ENCODE results near the gene TFB2M. TPM values are rescaled to one million over a fixed set of nuclear protein-coding genes. Genes with fewer than 3 reads are reported as not detected.

The TFB2M gene
- total and polyA plus RNA-seq, 2 of the 13 experiments (the other 11 are each of a cell fraction or from before 2014, with no cell fraction given), result 15.7 to 31.4 TPM

DNA sequence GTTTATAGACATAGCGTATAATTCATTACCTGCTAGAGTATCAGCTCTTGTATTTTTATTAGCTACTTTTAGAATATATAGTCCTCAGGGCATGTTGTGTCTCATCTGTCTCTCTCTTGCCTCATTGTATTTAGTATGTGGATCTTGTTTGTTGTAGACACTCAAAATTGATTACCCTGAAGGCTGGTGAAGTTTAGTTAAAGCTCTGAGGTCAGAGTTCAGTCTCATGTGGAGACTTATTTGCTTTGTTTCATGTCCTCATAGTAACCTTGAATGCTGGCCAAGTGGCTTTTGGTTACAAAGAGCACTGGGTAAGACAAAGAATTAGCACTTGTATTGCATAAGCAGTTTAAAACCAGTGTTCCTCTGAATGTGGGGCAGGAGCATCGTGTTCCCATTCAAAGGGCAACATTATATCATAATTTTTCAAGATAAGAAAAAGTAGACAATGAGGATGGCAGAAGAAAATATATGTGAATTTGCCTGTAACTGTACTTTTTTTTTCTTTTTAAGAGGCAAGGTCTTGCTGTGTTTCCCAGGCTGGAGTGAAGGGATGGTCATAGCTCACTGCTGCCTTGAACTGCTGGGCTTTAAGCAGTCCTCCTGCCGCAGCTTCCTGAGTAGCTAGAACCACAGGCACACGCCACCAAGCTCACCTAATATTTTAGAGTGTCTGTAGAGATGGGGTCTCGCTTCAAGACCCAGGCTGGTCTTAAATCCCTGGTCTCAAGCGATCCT, 17.6 kb upstream of the TFB2M start:
- H3K79me2 ChIP-seq (ENCODE audit: insufficient read depth, low read length), result peaks cover 50% of the 10 kb centered on the region
- 50% methylated on average over 4 of the region's 6 CpGs for WGBS (ENCODE audit: low lambda C conversion rate)
- POLR2A ChIA-PET, result interaction anchor here (1.1 to 3.6 kb wide), 5 partner anchors 10 to 124 kb away, joined by 3 to 34 read pairs (median 7); partner anchors contain the start of genes CNST and TFB2M
- CTCF ChIA-PET (ENCODE audit: low intra/inter-chr PET ratio, low total read pairs), result no interaction called here
- peak; percentile 85 for FAIRE-seq
- peak overlapping the region; percentile 55 to 70 (median 58); a peak in 5 of 6 replicates for H3K4me3 ChIP-seq (replicated peaks in 1 of 3; ENCODE audit: insufficient read depth in 1 of 3, low read depth in 2 of 3, low read length in 3 of 3)
- peaks cover 87% of the 10 kb centered on the region for H3K4me1 ChIP-seq (ENCODE audit: insufficient read depth, low read length)
- peak overlapping the region; percentile 68 for H3K9ac ChIP-seq (ENCODE audit: insufficient read depth, low read depth, low read length)
- in situ Hi-C loops (cut with HindIII; ENCODE audit: extremely low pct_ligation_motif_present, low pct_unique_long_range_greater_than_20kb), result no loop called here
- ATAC-seq, result peak; percentile 81
- H3K9me3 ChIP-seq (ENCODE audit: low read length), result no peaks in the 10 kb centered on the region
- intact Hi-C loops (cut with micrococcal nuclease; ENCODE audit: unreplicated experiment), result loop anchor here (1.0 kb wide), 1 partner anchor 17 kb away; the partner anchor contains the start of genes CNST and TFB2M
- H3K4me2 ChIP-seq (ENCODE audit: low read depth, low read length), result peak overlapping the region; percentile 94
- H3K27me3 ChIP-seq (ENCODE audit: control insufficient read depth in 1 of 2, insufficient read depth in 2 of 2, low read length in 2 of 2), result no peaks in the 10 kb centered on the region
- peak overlapping the region; percentile 86 for H3K27ac ChIP-seq (ENCODE audit: extremely low read length, insufficient read depth, low read length)
- no peaks in the 10 kb centered on the region; a peak in 1 of 5 replicates for H3K36me3 ChIP-seq (replicated peaks in 1 of 2; ENCODE audit: control insufficient read depth in 1 of 2, insufficient read depth in 2 of 2, low read length in 2 of 2)
- H4K20me1 ChIP-seq (ENCODE audit: insufficient read depth, low read length), result no peaks in the 10 kb centered on the region
- BruUV-seq (replicated peaks), result no TSS peak
- DNase-seq (ENCODE audit: low spot score), result peak; percentile 98
- no peak overlapping the region for H2AFZ ChIP-seq (ENCODE audit: low read length)
- TF ChIP-seq DPF2 (CRISPR knock-in tag; IDR thresholded peaks at IDR 0.05; ENCODE audit: borderline replicate concordance, low read depth), result peak; percentile 86
- TF ChIP-seq ZNF501 (CRISPR knock-in tag; IDR thresholded peaks at IDR 0.05), result no peak
- TF ChIP-seq GFI1 (CRISPR knock-in tag; IDR thresholded peaks at IDR 0.05; ENCODE audit: borderline replicate concordance), result peak; percentile 73; the same call in 1 of the 2 replicates
- TF ChIP-seq ZNF260 (CRISPR knock-in tag; IDR thresholded peaks at IDR 0.05; ENCODE audit: borderline replicate concordance, low read depth), result no peak
- TF ChIP-seq ARNT (IDR thresholded peaks at IDR 0.05), result no peak
- TF ChIP-seq FOXA3 (CRISPR knock-in tag; IDR thresholded peaks at IDR 0.05), result peak; percentile 89
- TF ChIP-seq ZNF615 (CRISPR knock-in tag; IDR thresholded peaks at IDR 0.05; ENCODE audit: borderline replicate concordance), result no peak
- TF ChIP-seq RORA (CRISPR knock-in tag; IDR thresholded peaks at IDR 0.05), result 0 out of 2 replicates have a peak, but pooled peaks have one; percentile 31
- TF ChIP-seq FOXK1 (CRISPR knock-in tag; IDR thresholded peaks at IDR 0.05; ENCODE audit: borderline replicate concordance, low read depth), result peak; percentile 68; the same call in 1 of the 2 replicates
- 0 out of 2 replicates have a peak, but pooled peaks have one; percentile 44 for TF ChIP-seq ZNF792 (CRISPR knock-in tag; IDR thresholded peaks at IDR 0.05)
- TF ChIP-seq, protein P1, sequence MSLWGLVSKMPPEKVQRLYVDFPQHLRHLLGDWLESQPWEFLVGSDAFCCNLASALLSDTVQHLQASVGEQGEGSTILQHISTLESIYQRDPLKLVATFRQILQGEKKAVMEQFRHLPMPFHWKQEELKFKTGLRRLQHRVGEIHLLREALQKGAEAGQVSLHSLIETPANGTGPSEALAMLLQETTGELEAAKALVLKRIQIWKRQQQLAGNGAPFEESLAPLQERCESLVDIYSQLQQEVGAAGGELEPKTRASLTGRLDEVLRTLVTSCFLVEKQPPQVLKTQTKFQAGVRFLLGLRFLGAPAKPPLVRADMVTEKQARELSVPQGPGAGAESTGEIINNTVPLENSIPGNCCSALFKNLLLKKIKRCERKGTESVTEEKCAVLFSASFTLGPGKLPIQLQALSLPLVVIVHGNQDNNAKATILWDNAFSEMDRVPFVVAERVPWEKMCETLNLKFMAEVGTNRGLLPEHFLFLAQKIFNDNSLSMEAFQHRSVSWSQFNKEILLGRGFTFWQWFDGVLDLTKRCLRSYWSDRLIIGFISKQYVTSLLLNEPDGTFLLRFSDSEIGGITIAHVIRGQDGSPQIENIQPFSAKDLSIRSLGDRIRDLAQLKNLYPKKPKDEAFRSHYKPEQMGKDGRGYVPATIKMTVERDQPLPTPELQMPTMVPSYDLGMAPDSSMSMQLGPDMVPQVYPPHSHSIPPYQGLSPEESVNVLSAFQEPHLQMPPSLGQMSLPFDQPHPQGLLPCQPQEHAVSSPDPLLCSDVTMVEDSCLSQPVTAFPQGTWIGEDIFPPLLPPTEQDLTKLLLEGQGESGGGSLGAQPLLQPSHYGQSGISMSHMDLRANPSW (CRISPR knock-in tag; IDR thresholded peaks at IDR 0.05; ENCODE audit: borderline replicate concordance), result no peak
- TF ChIP-seq, protein P2, sequence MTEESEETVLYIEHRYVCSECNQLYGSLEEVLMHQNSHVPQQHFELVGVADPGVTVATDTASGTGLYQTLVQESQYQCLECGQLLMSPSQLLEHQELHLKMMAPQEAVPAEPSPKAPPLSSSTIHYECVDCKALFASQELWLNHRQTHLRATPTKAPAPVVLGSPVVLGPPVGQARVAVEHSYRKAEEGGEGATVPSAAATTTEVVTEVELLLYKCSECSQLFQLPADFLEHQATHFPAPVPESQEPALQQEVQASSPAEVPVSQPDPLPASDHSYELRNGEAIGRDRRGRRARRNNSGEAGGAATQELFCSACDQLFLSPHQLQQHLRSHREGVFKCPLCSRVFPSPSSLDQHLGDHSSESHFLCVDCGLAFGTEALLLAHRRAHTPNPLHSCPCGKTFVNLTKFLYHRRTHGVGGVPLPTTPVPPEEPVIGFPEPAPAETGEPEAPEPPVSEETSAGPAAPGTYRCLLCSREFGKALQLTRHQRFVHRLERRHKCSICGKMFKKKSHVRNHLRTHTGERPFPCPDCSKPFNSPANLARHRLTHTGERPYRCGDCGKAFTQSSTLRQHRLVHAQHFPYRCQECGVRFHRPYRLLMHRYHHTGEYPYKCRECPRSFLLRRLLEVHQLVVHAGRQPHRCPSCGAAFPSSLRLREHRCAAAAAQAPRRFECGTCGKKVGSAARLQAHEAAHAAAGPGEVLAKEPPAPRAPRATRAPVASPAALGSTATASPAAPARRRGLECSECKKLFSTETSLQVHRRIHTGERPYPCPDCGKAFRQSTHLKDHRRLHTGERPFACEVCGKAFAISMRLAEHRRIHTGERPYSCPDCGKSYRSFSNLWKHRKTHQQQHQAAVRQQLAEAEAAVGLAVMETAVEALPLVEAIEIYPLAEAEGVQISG (CRISPR knock-in tag; IDR thresholded peaks at IDR 0.05), result 0 out of 2 replicates have a peak, but pooled peaks have one; percentile 60
- TF ChIP-seq SPEN (CRISPR knock-in tag; IDR thresholded peaks at IDR 0.05; ENCODE audit: low read depth), result no peak
- no peak for TF ChIP-seq MAZ (IDR thresholded peaks at IDR 0.05; ENCODE audit: borderline replicate concordance, low read depth, low read length)
- 0 out of 2 replicates have a peak, but pooled peaks have one; percentile 15 for TF ChIP-seq MAZ (CRISPR knock-in tag; IDR thresholded peaks at IDR 0.05; ENCODE audit: low read depth)
- no peak for TF ChIP-seq RFX3 (CRISPR knock-in tag; IDR thresholded peaks at IDR 0.05)
- TF ChIP-seq KDM2A (CRISPR knock-in tag; IDR thresholded peaks at IDR 0.05; ENCODE audit: borderline replicate concordance, low read depth), result no peak
